Gastrocnemius medialis (tissue), 4 donors: ENCODE results near the gene P2RY2. TPM values are rescaled to one million over a fixed set of nuclear protein-coding genes. Genes with fewer than 3 reads are reported as not detected.

Experiments
- ATAC-seq, 2 donors: fragments of 150-250 bp; one replicate each; pipeline ENCODE4 v1.9.1; 2016
- DNase-seq, 2 donors: peaks; one replicate each; pipeline ENCODE4 v3.0.0-alpha.2; 2019
- H3K27ac ChIP-seq, 4 donors: fragments of 200-600 bp; sonication (generic); 1 replicate in 1 of 4; 2 replicates in 3 of 4; pipeline ENCODE4 v1.5.1; 2016 to 2018; ENCODE audit warnings: mild to moderate bottlenecking in 2 of 4, moderate library complexity in 1 of 4
- H3K27me3 ChIP-seq, 3 donors: fragments of 200-600 bp; sonication (generic) in 2 of 3; 1 replicate in 1 of 3; 2 replicates in 2 of 3; pipeline versions ENCODE4 v1.5.1 to v1.6.0; 2016 to 2019; ENCODE audit warnings: mild to moderate bottlenecking in 1 of 3, moderate library complexity in 1 of 3
- H3K36me3 ChIP-seq, 2 donors: fragments of 200-600 bp; sonication (generic) in 1 of 2; one replicate each; pipeline ENCODE4 v1.5.1; 2017 to 2018
- H3K4me1 ChIP-seq, 2 donors: fragments of 200-600 bp; sonication (generic) in 1 of 2; one replicate each; pipeline ENCODE4 v1.5.1; 2016 to 2017; ENCODE audit warnings: mild to moderate bottlenecking in 2 of 2
- H3K4me3 ChIP-seq, 4 donors: fragments of 200-600 bp; sonication (generic) in 3 of 4; 1 replicate in 1 of 4; 2 replicates in 3 of 4; pipeline ENCODE4 v1.5.1; 2016 to 2019; ENCODE audit warnings: mild to moderate bottlenecking in 2 of 4
- H3K9me3 ChIP-seq, 3 donors: fragments of 200-600 bp; sonication (generic) in 2 of 3; 1 replicate in 1 of 3; 2 replicates in 2 of 3; pipeline ENCODE4 v1.5.1; 2016 to 2019
- CTCF ChIP-seq, 5 experiments: fragments of 450-650 bp in 3 of 5; fragments of 200-600 bp in 2 of 5; sonication (generic) in 2 of 5; IDR thresholded peaks in 4 of 5; conservative IDR thresholded peaks in 1 of 5; 1 replicate in 4 of 5; 2 replicates in 1 of 5; pipeline ENCODE4 v1.5.1; 2016 to 2019; ENCODE audit warnings: antibody characterized with exemption in 5 of 5, mild to moderate bottlenecking in 3 of 5, moderate library complexity in 3 of 5
- POLR2A ChIP-seq, 2 donors: fragments of 450-650 bp; IDR thresholded peaks; one replicate each; pipeline ENCODE4 v1.6.1; 2017; ENCODE audit warnings: antibody characterized with exemption in 2 of 2, mild to moderate bottlenecking in 2 of 2, moderate library complexity in 2 of 2
- in situ Hi-C, 4 donors: fragments of 200-750 bp; cut with MboI; loops; one replicate each; pipeline versions ENCODE4 v1.15.0 to v1.8.0; 2017; ENCODE audit warnings: low sequenced_read_pairs in 4 of 4
- intact Hi-C: fragments of 100-400 bp; cut with DNase I; formaldehyde crosslinking; loops from one replicate; pipeline ENCODE4 v1.15.1; 2023; ENCODE audit warnings: low total_unique reads
- total RNA-seq, 4 donors: library from RNA; depleted of rRNA; stranded (reverse); fragments of >200 nt; gene quantifications; one replicate each; pipeline versions ENCODE4 v1.1.0 to v1.2.3, GENCODE V29; 2016

Gene P2RY2
- total RNA-seq, 4 donors from 2014 or later, result 21.8 to 52.6 (median 44.5) TPM

DNA sequence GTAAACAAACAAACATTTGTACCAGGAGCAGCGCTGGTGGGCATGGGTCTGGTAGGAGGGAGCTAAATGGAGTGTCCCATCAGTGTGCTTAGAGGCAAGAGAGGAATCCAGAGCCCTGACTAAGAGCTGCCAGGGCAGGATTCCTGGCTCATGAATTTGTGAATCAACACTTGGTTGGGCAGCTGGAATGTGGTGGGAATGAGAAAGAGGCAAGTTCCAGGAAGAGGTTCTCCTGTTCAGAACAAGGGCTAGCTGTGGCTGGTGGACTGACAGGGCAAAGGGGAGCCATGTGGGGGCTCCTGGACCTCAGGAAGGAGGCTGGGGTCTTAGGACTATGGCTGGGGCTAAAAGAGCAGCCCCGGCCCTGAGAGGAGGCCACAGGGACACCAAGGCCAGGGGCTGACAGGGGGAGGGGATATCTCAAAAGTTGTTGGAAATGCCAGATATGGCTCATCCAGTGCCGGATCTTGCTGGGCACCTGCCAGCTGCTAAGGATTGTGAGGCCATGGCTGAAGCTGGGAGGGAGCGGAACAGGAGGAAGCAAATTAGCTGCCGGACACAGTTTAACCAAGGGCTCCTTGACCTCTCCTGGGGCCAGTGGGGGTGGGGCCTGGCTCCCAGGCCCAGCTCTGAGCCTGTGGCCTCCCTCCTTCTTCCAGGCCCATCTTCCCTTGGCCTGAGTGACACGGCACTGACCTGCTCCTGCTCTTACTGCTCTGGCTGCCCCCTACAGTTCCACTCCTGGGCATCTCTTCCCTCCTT, 39.4 kb downstream of the P2RY2 start:
- Histone ChIP-seq H3K4me3 (no peak overlapping the region), H3K9me3 (no peaks in the 10 kb centered on the region), H3K36me3 (no peaks in the 10 kb centered on the region), H3K27ac (peak overlapping the region in 3 of 4 donors; percentile 3 to 30 (median 15)), H3K4me1 (peaks cover 12 to 17% of the 10 kb centered on the region in 2 donors), H3K27me3 (no peaks in the 10 kb centered on the region)
- TF ChIP-seq CTCF (IDR thresholded peaks at IDR 0.05 in 4 of 5, conservative IDR thresholded peaks at IDR 0.05 in 1 of 5) (no peak), POLR2A (IDR thresholded peaks at IDR 0.05) (no peak)
- in situ Hi-C loops (no loop called here), intact Hi-C loops (no loop called here)
- ATAC-seq (peak in 1 of 2 donors; percentile 39), DNase-seq (peak in 1 of 2 donors; percentile 25)

GRCh38 chr11:73258104-73259035, 40.3 kb downstream of the P2RY2 start:
- Histone ChIP-seq H3K4me1 (peaks cover 14 to 17% of the 10 kb centered on the region in 2 donors), H3K9me3 (no peaks in the 10 kb centered on the region), H3K36me3 (no peaks in the 10 kb centered on the region), H3K27ac (peak overlapping the region in 3 of 4 donors; percentile 3 to 30 (median 15)), H3K27me3 (no peaks in the 10 kb centered on the region), H3K4me3 (no peak overlapping the region)
- ATAC-seq, result no peak
- intact Hi-C loops, result no loop called here
- in situ Hi-C loops, result no loop called here
- no peak for DNase-seq
- TF ChIP-seq CTCF (IDR thresholded peaks at IDR 0.05 in 4 of 5, conservative IDR thresholded peaks at IDR 0.05 in 1 of 5) (no peak), POLR2A (IDR thresholded peaks at IDR 0.05) (no peak)

GRCh38 chr11:73259406-73260126, 41.5 kb downstream of the P2RY2 start:
- DNase-seq (peak in 1 of 2 donors; percentile 9), ATAC-seq (no peak)
- no peaks in the 10 kb centered on the region for H3K36me3 ChIP-seq
- no peak for TF ChIP-seq CTCF (IDR thresholded peaks at IDR 0.05 in 4 of 5, conservative IDR thresholded peaks at IDR 0.05 in 1 of 5)
- TF ChIP-seq POLR2A (IDR thresholded peaks at IDR 0.05), result no peak
- peaks cover 14 to 17% of the 10 kb centered on the region in 2 donors for H3K4me1 ChIP-seq
- in situ Hi-C loops, result no loop called here
- no peak overlapping the region for H3K27ac ChIP-seq
- H3K4me3 ChIP-seq, result no peak overlapping the region
- H3K9me3 ChIP-seq, result no peaks in the 10 kb centered on the region
- intact Hi-C loops, result no loop called here
- no peaks in the 10 kb centered on the region for H3K27me3 ChIP-seq

DNA sequence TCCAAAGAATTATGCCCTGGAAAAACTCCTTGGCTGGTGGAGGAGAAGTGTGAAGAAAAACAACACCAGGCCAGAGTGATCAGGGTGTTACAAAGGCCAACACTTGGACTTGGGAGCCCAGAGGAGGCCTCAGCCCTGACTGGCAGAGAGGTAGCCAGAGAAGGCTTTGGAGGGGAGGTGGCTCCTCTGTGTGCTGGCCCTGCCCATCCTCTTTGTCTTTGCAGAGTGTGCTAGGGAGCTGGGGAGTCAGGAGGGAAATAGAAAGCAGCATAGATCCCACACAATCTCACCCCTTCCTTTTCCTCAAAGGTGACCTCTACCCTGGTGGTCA, 42.0 kb downstream of the P2RY2 start:
- TF ChIP-seq POLR2A (IDR thresholded peaks at IDR 0.05) (no peak), CTCF (IDR thresholded peaks at IDR 0.05 in 4 of 5, conservative IDR thresholded peaks at IDR 0.05 in 1 of 5) (no peak)
- in situ Hi-C loops, result no loop called here
- H3K27me3 ChIP-seq, result peaks cover 0 to 2% (median 0%) of the 10 kb centered on the region in 3 donors

More for the DNA sequence above, 42.0 kb downstream of the P2RY2 start:
- Histone ChIP-seq H3K27ac (no peak overlapping the region), H3K9me3 (no peaks in the 10 kb centered on the region), H3K4me1 (peaks cover 15 to 17% of the 10 kb centered on the region in 2 donors), H3K36me3 (no peaks in the 10 kb centered on the region), H3K4me3 (no peak overlapping the region)
- ATAC-seq, result no peak
- DNase-seq, result no peak
- intact Hi-C loops, result no loop called here
